COLO668 (cell line): ENCODE measurements around the gene KLF17.
"Not testable (repeated sequence)": the region's sequence is repeated elsewhere in the genome, so short reads cannot be mapped to it uniquely, and the experiment has no call there.

ENCODE experiments used
- DNase-seq: peaks from one replicate; lab custom pipeline; 2025; ENCODE audit not compliant: unreplicated experiment; lab: John Stamatoyannopoulos, UW

Gene KLF17

DNA sequence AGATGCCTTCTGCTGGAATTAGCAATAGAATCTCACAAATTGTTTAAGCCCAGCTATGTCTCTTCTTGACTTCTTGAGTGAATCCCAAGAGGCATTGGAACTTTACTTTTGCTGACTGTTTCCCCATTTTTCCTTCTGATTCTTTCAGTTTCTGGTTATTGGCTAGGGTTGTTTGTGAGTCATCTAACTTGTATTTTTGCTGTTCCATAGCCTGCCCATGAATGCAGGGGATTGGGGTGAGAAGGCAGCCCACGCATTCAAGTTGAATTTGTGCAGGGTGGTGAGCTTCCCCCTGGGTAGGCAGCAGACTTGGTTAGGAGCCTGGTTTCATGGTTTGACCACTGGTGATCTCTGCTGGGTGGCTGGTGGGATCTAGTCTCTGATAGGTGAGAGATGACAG lies 10.4 kb upstream of the KLF17 start:
- no peak for DNase-seq

DNA sequence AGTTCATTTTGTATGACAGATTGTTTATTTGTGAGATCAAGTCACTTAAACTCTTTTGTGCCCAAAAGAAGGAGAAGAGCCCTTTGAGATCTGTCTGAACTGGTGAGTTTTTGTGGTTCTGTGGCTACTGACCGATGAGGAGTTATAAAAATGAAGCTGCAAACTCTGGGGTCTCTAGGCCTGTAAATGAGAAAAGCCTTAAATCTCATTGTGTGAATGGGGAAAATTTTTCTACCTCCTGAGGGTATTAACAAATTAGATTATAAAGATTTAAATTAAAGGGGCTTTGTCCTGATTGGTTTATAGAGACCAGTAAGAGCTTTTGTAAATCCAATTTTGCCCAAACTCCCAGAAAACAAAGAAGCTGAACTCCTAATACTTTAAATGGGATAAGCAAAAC lies 9.7 kb upstream of the KLF17 start:
- DNase-seq: no peak

DNA sequence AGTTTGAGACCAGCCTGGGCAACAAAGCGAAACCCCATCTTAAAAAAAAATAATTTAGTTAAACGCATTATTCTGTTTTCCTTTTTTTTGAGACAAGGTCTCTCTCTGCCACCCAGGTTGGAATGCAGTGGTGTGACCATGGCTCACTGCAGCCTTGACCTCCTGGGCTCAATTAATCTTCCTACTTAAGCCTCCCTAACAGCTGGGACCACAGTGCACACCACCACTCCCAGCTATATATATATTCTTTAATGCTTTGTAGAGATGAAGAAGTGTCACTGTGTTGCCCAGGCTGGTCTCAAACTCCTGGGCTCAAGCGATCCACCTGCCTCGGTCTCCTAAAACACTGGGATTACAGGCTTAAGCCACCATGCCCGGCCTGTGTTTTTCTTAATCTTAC lies 7.7 kb upstream of the KLF17 start:
- no peak for DNase-seq

DNA sequence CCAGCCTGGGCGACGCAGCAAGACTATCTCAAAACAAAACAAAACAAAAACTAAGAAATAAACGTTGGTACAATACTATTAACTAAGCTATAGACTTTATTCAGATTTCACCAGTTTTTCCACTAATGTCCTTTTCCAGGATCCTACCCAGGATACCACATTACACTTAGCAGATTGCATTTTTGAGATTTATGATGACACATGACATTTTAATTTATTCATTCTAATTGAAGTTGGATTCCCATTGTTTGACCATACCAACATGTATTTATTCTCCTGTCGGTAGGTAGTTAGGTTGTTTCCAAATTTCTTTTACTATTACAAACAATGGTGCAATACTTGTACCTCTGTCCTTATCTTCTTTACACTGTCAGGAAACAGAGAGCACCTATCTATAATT lies 6.8 kb upstream of the KLF17 start:
- DNase-seq: no peak

DNA sequence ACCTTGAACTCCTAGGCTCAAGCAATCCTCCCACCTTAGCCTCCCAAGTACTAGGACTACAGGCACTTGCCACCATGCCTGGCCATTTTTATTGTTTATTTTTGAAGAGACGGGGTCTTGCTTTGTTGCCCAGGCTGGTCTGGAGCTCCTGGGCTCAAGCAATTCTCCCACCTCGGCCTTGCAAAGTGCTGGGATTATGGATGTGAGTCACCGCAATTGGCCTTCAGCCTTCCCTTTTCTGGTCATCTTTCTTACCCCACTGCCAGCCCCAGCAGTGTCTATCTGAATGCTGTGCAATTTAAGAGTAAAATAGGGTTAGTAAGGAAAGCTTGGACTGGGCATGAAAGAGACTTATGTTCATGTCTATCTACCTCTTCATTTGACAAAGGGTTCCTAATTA lies 6.1 kb upstream of the KLF17 start:
- DNase-seq: no peak

DNA sequence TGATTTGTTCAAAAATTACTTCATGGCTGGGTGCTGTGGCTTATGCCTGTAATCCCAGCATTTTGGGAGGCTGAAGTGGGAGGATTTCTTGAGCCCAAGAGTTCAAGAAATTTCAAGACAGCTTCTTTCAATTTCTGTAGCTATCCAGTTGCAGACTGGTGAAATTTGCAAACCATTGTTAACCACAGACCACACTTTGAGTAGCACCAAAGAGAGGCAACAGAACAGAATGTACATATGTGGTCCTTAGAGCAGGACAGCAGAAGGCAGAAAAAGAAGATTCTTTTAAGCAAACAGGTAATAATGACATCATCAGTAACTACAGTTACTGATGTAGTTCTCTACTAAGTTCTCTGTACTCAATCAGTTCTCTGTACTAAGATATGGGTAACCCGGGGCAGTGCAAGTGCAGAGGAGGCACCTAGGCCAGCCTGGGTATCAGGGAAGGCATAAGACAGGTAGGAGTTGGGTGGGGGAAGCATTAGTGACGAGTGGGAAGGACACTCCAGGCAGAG lies 5.5 kb upstream of the KLF17 start:
- no peak for DNase-seq

DNA sequence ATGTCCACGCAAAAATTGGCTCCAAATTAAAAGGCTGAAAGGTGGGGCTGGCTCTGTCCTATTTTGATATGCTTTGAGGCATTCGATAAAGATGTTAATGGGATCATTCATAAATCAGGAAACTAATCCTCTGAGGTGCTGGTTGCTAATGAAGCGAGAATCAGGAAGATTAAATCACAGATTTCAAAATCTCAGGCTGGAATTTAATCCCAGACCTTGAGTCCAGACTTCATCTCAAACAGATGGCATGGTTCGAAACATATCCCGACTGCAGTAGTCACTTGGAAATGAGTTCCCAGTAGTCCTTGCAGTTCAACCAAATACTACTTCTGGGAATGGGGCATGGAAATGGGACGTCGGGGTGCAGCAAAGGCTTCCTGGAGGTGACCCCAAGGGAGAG lies 4.5 kb upstream of the KLF17 start:
- no peak for DNase-seq

DNA sequence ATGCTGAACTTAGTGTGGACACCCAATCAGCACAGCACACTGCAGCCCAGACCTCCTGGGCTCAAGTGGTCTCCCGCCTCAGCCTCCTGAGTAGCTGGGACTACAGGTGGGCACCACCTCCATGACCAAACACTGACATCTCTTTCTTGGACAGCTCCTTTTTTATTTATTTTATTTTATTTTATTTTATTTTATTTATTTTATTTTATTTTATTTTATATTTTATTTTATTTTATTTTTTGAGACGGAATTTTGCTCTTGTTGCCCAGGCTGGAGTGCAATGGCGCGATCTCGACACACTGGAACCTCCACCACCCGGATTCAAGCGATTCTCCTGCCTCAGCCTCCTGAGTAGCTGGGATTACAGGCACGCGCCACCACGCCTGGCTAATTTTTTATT lies 1.3 kb upstream of the KLF17 start:
- not testable (repeated sequence) for DNase-seq

DNA sequence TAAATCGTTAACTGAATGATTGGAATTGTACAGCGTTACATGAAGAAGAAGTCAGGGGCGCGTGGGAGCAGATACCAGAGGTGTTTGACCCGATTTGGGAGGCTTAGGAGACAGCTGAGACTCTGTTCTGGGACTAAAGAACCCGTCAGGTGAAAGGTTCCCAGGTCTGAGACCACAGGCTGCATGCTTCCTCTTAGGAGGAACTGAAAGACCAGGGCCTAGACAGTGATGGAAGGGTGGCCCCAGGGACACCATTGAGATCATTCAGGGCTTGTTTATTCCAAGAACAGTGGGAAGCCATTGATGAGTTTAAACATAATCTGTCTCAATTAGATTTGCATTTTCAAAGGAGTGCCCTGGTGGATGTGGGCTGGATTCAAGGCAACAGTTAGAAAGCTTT lies 904 bp downstream of the KLF17 start:
- no peak for DNase-seq

DNA sequence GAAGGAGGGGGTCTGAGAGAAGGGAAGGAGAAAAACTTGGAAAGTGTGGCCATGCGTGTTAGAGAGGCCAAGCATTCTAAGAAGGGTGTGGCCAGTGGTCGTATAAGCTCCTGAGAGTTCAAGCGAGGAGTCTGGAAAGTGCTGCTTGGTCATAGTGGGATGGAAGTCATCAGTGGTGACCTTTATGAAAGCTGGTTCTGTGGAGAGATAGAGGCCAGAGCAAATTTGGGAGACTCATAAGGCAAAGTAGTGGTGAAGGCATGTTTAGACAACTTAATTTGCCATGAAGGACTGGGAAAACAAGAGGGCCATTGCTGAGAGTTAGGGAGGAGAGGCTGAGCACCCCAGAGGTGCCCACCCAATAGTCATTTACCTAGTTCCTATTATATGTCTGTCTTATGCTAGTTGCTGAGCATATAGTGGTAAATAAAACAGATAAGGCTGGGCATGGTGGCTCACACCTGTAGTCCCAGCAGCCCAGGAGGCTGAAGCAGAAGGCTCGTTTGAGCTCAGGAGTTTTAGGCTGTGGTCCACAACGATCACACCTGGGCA lies 1.9 kb downstream of the KLF17 start:
- DNase-seq: no peak

DNA sequence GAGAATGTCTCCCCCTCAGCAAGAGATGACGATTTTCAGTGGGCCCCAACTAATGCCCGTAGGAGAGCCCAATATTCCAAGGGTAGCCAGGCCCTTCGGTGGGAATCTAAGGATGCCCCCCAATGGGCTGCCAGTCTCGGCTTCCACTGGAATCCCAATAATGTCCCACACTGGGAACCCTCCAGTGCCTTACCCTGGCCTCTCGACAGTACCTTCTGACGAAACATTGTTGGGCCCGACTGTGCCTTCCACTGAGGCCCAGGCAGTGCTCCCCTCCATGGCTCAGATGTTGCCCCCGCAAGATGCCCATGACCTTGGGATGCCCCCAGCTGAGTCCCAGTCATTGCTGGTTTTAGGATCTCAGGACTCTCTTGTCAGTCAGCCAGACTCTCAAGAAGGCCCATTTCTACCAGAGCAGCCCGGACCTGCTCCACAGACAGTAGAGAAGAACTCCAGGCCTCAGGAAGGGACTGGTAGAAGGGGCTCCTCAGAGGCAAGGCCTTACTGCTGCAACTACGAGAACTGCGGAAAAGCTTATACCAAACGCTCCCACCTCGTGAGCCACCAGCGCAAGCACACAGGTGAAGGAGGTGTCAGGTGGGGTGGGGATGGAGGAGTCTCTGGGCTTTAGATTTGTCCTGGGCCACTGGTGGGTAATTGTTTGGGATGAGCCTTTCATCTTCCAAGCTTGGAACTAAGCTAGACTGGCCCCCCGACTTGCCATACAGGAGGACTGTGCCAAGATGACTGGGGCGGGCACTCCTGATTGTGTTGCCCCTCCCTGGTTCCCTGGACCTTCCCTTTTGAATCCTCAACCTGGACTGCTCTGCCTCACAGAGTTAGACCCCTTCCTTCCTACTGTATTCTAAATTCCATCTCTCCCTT lies 11.2 kb downstream of the KLF17 start:
- no peak for DNase-seq

DNA sequence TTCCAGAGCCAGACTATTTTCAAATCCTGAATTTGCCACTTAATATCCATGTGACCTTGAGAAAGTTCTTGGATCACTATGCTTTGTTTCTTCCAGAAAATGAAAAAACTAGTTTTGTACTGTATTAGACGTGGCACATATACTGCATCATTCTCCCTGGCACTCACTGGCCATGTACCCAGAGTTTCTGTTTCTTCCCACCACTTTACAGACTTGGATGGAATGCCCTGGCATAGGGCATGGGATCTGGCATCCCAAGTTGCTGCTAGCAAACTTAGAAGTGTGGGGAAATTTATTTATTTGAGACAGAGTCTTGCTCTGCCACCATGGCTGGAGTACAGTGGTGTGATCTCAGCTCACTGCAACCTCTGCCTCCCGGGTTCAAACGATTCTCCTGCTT lies 12.8 kb downstream of the KLF17 start:
- no peak for DNase-seq

DNA sequence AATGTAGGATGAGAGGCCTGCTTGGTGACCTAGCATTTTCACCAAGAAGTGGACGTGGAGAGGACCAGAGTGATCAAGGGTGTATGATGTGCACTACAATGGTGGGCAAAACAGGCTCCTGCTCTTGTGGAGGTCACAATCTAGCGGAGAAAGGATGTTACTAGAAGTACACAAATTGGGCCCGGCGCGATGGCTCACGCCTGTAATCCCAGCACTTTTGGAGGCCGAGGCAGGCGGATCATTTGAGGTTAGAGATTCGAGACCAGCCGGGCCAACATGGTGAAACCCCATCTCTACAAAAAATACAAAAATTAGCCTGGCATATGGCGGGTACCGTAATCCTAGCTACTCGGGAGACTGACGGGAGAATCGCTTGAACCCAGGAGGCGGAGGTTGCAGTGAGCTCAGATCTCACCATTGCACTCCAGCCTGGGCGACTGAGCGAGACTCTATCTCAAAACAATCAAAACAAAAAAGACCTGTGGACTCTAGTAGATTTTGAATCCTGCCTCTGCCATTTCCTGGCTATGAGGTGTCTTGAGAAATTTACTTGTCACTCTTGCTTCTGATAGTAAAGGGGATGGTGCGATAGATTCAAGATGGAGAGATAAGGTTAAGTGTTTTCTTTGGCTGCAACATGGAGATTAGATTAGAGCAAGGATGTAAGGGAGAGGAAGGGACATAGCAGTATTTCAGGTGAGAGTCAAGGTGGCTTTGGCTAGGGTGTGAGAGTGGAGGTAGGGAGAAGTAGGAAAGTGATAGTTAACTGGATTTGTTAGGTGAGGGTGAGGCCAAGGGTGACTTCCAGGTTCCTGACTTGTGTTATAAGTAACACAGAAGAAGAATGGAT lies 15.7 kb downstream of the KLF17 start:
- no peak for DNase-seq

DNA sequence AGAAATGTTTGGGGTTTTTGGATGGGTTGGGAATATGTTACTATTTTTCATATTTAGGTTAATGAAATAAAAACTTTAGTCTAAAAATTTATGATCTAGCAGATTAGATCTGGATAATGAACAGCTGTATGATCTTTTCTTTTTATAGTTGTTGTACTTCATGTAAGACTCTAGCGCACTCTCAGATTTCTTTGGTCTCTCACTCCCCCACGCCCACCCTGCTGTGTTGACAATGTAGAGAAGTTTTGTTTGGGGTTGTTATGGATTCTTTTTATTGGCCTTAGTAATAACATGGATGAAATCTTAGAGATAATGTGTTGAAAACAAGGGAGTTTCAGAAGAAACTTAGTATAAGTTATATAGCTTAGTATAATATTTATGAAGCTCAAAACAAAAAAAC lies 17.3 kb downstream of the KLF17 start:
- no peak for DNase-seq

DNA sequence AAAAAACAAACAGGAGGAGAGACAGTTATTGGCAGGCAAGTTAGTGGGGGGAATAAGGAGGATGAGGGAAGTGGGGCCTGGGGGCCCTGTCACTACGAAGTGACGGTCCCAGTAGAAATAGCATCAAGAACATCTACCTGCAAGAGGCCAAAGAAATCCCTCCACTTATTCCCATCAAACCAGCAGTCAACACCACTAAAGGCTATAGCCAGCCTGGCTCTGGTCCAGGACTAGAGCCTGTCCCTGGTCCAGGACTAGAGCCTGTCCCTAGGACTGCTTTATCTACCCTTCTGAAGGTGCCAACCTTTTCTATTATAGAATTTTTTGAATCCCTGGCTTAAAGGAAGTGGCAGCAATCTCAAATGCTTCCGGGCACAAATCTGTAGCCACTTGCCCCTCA lies 19.6 kb downstream of the KLF17 start:
- DNase-seq: no peak

DNA sequence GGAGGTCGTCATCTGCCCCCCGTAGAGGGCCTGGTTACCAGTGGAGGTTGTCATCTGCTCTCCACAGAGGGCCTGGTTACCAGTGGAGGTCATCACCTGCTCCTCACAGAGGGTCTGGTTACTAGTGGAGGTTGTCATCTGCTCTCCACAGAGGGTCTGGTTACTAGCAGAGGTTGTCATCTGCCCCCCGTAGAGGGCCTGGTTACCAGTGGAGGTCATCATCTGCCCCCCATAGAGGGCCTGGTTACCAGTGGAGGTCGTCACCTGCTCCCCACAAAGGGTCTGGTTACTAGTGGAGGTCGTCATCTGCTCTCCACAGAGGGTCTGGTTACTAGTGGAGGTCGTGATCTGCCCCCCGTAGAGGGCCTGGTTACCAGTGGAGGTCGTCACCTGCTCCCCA lies 20.9 kb downstream of the KLF17 start:
- DNase-seq: not testable (repeated sequence)

DNA sequence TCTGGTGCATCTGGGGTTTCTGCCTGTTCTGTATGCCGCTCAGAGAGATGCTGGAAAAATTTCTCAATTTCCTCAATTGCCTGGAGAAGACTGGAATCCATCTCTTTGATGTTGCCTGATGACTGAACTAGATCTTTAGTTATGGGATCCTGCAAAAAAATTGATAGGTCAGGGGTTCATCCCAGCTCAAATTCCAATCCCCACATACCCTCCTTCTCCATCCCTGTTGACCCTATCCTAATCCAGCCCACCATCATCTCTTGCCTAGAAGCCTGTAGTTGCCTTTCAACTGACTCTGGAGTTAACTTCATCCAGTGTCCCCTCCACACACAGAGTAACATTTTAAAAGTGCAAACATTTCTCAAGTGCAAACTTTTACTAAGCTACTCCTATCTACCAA lies 22.9 kb downstream of the KLF17 start, which contains the start of gene KLF18:
TSS of gene KLF18 (minus strand) at position 101 of the 400 bp plus-strand sequence. CDS start at position 101, 0 bp downstream.
- no peak for DNase-seq

DNA sequence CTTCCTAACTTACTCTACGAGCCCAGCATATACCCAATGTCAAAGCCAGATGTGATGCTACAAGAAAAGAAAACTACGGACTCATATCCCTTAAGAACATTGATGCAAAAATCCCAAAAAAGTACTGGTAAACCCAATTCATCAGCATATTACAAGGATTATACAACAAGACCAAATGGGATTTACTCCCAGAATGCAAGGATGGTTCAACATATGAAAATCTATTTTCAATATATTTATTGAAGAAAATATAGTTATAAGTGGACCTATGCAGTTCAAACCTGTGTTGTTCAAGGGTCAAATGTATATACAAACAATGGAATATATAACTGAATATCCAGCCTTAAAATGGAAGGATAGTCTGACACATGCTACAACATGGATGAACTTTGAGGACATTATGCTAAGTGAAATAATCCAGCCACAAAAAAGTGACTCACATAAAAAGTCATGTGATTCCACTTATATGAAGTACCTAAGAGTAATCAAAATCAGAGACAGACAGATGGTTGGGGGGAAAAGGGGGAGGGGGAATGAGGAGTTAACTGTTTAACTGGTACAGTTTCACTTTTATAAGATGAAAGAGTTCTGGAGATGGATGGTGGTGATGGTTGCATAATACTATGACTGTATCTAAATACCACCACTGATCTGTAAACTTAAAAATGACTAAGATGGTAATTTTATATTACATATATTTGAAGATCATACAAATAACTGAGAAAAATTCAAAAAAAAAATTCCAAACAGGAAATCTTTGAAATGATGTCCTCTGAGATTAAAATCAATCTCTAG lies 26.5 kb downstream of the KLF17 start:
- no peak for DNase-seq

DNA sequence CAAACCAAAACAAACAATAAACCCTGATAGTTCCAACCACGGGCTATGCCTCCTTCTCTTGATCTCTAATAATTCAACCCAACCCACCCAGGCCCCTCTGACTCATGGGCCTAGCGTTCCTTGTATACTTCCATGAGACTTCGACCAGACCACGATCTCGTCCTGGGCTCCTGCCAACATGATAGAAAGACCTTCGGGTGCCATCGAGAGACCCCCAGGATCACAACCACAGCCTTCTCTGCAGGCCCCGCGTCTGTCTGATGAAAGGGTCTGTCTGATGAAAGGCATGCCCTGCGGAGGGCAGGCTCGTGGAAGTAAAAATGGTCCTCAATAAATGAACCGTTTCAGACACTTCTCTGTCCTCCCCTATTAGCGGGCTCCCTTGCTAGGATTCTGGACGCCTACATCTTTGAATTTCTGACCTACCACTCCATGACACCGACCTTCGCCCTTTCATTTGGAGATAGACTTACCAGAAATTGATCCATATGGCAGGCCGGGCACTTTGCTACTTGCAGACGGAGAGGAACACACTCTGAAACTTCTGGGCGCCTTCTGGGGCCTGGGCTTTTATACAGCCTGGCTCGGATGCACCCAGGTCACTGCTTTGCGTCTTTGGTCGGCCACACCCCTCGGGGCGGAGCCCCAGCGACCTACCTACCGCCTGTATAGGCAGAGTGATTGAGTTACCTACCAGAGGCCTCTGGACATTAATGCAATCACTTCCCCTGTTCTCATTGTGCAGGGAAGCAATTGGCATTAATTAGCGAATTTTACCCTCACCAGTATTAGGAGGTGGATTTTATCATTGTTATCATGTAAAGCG lies 28.1 kb downstream of the KLF17 start:
- no peak for DNase-seq

DNA sequence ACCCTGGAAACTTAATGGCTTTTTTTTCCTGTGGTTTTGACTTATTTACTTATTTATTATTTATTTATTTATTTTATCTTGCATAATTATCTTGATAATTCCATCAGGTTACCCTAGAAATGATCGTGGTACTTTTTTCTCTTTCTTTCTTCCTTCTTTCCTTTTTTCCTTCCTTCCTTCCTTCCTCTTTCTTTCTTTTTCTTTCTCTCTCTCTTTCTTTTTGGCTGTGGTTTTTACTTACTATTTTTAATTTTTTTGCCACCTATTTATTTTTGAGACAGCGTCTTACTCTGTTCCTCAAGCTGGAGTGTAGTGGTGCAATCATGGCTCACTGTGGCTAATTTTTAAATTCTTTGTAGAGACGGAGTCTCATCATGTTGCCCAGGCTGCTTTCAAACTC lies 29.0 kb downstream of the KLF17 start:
- no peak for DNase-seq
